Measurements from ENCODE around the gene PTPRO.

The PTPRO gene

GRCh38 chr12:15528666-15529065, 206.4 kb downstream of the PTPRO start:
- DNase-seq: no peak

GRCh38 chr12:15530361-15530760, 208.1 kb downstream of the PTPRO start:
- no peak for DNase-seq

- DNase-seq: peak; percentile 27
Measured at GRCh38 chr12:15532364-15532977, 210.2 kb downstream of the PTPRO start.

GRCh38 chr12:15534322-15534721, 212.0 kb downstream of the PTPRO start:
- DNase-seq: no peak

- no peak for DNase-seq
Measured at GRCh38 chr12:15534874-15535273, 212.6 kb downstream of the PTPRO start.

GRCh38 chr12:15535352-15535781, 213.1 kb downstream of the PTPRO start:
- DNase-seq: no peak

GRCh38 chr12:15536446-15536845, 214.1 kb downstream of the PTPRO start:
- DNase-seq: no peak

DNA sequence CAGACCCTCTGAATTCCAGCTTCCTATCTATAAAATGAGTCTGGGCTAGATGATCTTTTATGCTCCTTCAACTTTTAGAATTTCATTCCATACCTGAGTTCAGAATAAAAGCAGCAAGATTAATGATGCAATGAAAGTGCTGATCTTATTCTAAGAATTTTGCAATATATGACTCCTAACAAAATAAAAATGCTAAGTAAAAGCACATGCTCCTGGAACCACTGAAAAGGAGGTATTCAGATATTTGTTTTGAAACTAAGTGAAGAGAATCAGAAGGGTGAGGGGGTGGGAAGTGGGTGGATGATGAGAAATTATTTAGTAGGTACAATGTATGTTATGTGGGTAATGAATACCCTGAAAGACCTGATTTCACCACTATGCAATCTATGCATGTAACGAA, 216.6 kb downstream of the PTPRO start:
- no peak for DNase-seq

DNA sequence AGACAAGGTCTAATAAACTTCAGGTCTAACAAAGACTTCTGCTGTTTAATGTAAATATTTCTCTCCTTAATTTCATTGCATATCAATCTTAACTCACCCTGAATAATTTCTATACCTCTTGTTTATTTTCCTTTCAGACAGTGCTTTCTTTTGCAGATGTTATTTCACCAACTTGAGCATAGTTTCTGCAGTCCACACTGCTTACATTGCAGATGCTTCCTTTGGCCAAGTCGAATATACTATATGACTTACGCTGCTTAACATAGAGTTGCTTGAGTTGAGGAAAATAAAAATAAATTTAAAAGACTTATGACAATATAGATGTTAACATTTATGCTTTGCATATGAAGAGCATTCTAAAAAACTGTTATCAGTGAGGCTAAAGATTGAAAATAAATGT, 217.7 kb downstream of the PTPRO start:
- peak; percentile 4 for DNase-seq

DNA sequence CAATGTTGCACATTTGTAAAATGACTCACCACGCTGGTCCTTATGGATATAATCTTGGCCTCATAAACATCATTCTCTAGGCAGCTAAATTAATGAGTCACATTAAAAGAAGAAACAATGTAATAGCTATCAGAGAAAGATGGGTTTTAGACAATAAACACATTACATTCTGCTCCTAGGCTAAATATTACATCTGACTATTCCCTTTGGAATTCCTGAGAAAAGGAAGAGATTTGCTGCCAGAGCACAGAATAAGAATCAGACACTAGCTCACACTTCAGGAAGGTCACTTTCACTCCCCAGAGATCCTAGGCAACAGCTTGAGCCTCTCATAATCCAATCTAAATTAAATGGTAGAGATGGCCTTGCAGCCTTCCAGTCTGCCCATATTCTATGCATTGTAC, 218.2 kb downstream of the PTPRO start:
- peak; percentile 28 for DNase-seq

DNA sequence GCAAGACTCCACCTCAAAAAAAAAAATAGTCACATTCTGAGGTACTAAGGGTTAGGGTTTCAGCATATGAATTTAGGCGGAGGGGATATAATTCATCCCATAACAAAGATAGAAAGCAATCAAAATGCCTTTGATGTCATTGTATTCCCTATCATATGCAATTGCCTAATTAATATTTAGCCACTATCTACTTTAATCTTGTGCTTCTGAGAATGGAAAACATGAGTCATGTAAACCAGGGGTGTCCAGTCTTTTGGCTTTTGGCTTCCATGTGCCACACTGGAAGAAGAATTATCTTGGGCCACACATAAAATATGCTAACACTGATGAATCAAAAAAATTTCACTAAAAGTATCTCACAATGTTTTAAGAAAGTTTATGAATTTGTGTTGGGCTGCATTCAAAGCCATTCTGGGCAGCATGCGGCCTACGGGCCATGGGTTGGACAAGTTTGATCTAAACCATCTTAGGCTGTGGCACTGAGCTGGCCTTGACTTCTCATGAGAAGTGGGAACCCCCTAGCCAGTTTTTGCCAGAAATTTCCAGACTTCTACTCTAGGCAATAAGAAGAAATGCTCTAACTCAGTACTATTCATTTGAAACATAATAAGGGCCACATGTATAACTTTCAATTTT, 219.8 kb downstream of the PTPRO start:
- no peak for DNase-seq

- DNase-seq: no peak
Measured at GRCh38 chr12:15543347-15543746, 221.0 kb downstream of the PTPRO start.

- no peak for DNase-seq
Measured at GRCh38 chr12:15544589-15544988, 222.3 kb downstream of the PTPRO start.

DNA sequence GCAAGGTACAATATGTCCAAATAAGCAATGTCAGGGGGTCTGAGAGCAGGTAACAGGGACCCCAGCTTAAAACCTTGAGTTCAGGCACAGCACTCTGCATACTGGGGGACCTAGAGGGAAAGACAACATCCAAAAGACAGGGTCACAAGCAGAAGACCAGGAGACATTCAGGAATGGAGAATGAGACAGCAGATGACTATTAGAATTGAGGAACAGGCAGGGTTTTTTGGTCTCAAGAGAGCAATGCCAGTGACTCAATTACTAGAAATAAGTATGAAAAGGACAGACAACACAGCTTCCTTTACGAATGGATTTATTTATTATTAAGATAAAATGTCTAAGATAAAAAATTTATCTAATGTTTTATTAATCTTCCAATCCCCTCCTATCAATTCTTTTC, 223.0 kb downstream of the PTPRO start:
- DNase-seq: no peak

DNA sequence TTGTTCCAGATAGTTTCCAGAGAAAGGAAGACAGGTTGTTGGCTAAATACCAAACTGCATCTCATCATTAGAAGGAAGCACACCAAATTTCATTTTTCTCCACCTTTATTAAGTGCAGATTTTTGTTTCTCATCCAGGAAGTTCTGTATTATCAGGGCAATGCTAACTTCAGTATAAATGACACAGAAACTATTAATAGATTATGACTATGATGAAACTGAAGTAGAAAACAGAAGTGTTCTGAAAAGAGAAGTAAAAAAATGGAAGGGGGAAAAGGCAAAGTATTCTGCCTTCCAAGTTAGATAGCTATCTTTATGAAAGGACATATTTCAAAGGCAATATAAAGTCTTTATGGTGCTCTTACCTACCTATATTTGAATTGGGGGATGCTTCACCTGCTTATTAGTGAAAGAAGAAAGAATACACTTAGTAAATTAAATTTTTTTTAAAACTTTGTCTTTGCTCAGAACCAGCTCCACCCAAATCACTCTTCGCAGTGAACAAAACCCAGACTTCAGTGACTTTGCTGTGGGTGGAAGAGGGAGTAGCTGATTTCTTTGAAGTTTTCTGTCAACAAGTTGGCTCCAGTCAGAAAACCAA, 223.9 kb downstream of the PTPRO start:
- no peak for DNase-seq

- DNase-seq: no peak
Measured at GRCh38 chr12:15547063-15547462, 224.8 kb downstream of the PTPRO start.

GRCh38 chr12:15547691-15548090, 225.4 kb downstream of the PTPRO start:
- DNase-seq: no peak

GRCh38 chr12:15550793-15551192, 228.5 kb downstream of the PTPRO start:
- DNase-seq: no peak

- DNase-seq: no peak
Measured at GRCh38 chr12:15555446-15555845, 233.1 kb downstream of the PTPRO start.

GRCh38 chr12:15556411-15557102, 234.2 kb downstream of the PTPRO start:
- DNase-seq: no peak

GRCh38 chr12:15558915-15559528, 236.7 kb downstream of the PTPRO start:
- no peak for DNase-seq

DNA sequence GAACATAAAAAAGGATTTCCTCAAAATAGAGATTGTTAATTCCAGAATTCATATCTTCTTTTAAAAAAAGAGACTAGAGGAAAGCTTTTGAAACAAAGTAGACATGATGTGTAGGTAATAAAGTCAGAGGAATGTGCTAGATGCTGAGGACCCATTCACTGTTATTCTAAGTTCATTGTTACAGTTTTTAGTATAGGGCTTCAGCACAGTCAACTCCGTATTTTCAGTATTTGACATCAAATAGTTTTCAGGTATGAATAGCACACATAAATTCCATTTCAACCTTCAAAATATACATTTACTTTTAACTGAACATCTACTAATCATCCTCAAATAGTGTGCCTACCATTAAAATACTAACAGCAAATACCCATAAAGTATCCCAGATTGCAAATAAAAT, 239.1 kb downstream of the PTPRO start:
- DNase-seq: no peak

- no peak for DNase-seq
Measured at GRCh38 chr12:15562263-15562662, 240.0 kb downstream of the PTPRO start.

- DNase-seq: no peak
Measured at GRCh38 chr12:15563663-15564062, 241.4 kb downstream of the PTPRO start.
